ENCODE data around the gene TSHZ2.

DNA sequence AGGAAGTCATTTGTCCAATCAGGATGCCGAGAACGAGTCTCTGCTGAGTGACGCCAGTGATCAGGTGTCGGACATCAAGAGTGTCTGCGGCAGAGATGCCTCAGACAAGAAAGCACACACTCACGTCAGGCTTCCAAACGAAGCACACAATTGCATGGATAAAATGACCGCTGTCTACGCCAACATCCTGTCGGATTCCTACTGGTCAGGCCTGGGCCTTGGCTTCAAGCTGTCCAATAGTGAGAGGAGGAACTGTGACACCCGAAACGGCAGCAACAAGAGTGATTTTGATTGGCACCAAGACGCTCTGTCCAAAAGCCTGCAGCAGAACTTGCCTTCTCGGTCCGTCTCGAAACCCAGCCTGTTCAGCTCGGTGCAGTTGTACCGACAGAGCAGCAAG lies 281.5 kb downstream of the TSHZ2 start:
- TF ChIP-seq, protein P1, sequence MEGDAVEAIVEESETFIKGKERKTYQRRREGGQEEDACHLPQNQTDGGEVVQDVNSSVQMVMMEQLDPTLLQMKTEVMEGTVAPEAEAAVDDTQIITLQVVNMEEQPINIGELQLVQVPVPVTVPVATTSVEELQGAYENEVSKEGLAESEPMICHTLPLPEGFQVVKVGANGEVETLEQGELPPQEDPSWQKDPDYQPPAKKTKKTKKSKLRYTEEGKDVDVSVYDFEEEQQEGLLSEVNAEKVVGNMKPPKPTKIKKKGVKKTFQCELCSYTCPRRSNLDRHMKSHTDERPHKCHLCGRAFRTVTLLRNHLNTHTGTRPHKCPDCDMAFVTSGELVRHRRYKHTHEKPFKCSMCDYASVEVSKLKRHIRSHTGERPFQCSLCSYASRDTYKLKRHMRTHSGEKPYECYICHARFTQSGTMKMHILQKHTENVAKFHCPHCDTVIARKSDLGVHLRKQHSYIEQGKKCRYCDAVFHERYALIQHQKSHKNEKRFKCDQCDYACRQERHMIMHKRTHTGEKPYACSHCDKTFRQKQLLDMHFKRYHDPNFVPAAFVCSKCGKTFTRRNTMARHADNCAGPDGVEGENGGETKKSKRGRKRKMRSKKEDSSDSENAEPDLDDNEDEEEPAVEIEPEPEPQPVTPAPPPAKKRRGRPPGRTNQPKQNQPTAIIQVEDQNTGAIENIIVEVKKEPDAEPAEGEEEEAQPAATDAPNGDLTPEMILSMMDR (IDR thresholded peaks at IDR 0.05; ENCODE audit: low read depth, low read length) = no peak
- TF ChIP-seq EZH2phosphoT487 (IDR thresholded peaks at IDR 0.05; ENCODE audit: low read depth) = no peak
